KBM-7 (cell line): Measurements from ENCODE around the gene MAPK10.

ENCODE experiments used
- DNase-seq: peaks from one replicate; pipeline ENCODE4 v3.0.0-alpha.2; 2015
- in situ Hi-C: fragments of 300-500 bp; cut with MboI; formaldehyde crosslinking; loops from 2 replicates; pipeline ENCODE4 v1.14.3; 2020; ENCODE audit warnings: low sequenced_read_pairs, low pct_unique_long_range_greater_than_20kb, mixed read lengths

Gene MAPK10

DNA sequence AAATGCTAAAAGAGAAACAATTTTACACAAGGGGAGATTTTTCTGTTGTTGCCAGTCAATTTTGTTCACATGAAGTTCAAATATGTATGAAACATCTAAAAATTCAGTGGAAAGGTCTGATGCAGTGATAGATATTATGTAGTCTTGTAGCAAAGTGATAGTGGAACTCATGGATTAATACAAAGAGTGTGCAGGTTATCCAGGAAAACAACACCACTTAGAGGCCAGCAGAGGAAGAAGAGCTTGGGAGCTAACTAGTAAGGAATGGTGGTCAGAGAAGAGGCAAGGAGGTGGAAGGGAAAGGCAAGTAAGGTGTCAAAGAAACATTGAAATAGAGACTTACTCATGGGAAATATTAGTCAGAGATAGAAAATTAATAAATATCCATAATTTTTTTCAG lies 395.6 kb downstream of the MAPK10 start:
- in situ Hi-C loops = no loop called here
- no peak for DNase-seq

- DNase-seq = no peak
- in situ Hi-C loops = no loop called here
Measured at GRCh38 chr4:85963231-85963630, 396.6 kb downstream of the MAPK10 start.

- in situ Hi-C loops = no loop called here
- DNase-seq = no peak
Measured at GRCh38 chr4:85961887-85962286, 398.0 kb downstream of the MAPK10 start.

DNA sequence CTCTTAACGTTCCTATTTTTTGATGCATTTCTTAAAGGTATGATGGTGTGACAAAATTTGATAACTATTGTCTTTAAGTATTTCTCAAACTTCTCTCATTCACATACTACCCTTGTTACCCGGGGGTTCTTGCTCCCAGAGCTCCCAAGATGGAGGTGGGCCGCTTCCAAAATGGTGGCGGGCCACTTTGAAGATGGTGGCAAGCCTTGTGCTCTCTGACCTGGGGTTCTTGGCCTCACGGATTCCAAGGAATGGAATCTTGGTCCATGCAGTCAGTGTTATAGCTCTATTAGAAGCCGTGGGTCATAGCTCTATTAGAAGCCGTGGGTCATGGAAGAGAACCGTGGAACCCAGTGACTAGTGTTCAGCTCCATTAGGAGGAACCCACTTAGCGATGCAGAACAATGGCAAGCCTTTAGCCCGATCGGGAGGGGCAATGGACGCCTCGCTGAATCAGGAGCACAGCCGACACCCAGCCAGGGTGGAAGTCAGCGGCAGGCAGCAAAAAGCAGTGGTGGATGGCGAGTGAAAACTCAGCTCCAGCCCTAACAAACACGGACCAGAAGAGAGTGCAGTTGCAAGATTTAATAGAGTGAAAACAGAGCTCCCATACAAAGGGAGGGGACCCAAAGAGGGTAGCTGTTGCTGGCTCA lies 403.4 kb downstream of the MAPK10 start:
- DNase-seq = no peak
- in situ Hi-C loops = no loop called here

DNA sequence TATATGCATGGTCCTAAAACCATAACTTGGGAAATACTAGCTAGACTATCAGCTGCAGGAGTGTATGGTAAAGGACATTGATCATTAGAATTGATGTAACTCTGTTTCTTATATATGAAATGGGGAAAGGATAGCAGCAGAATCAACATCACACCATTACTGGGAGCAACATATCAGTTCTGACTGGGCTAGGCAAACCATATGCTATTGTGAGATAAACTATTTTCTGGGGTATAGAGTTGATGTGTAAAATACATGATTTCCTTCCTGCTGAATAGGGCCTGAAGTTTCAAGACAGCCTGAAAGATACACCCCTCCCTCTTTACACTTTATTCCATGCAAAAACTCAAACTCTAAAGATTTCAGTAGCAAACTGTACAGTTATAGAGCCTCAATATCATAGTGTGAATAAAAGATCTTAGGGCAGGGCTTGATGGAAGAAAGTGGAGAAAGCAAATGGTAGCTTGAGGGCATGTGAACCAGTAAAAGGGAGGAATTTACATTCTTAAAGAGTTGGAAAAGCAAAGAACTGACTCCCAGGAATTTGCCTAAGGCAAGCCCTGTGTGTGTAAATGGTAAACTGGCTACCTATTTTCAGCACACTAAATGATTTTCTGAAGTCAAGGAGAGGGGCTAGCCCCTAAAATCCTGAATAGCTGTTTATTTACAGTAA lies 404.1 kb downstream of the MAPK10 start:
- DNase-seq = no peak
- in situ Hi-C loops = no loop called here

DNA sequence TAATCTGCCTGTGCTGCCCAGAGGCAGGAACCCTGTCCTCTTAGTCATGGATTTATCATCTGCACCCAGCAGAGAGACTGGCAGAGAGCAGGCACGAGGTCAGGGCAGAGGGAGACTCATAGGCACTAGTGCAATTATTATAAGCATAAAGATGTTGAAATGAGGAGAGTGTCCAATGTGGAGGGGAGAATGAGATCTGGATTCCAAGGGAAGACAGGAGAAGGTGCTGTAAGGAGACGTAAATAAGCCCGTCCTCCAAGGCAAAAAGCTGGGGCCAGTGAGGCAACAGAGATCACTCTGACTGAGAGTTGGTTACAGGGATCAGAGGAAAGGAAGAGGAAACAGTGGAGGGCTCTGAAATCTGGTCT lies 406.2 kb downstream of the MAPK10 start:
- in situ Hi-C loops = no loop called here
- DNase-seq = no peak

- in situ Hi-C loops = no loop called here
Measured at GRCh38 chr4:85952972-85953650, 406.7 kb downstream of the MAPK10 start.

GRCh38 chr4:85952528-85952927 lies 407.3 kb downstream of the MAPK10 start:
- no peak for DNase-seq
- in situ Hi-C loops = no loop called here

More at GRCh38 chr4:85952972-85953650, 406.7 kb downstream of the MAPK10 start:
- DNase-seq = no peak

GRCh38 chr4:85951099-85951498 lies 408.8 kb downstream of the MAPK10 start:
- no peak for DNase-seq
- in situ Hi-C loops = no loop called here

DNA sequence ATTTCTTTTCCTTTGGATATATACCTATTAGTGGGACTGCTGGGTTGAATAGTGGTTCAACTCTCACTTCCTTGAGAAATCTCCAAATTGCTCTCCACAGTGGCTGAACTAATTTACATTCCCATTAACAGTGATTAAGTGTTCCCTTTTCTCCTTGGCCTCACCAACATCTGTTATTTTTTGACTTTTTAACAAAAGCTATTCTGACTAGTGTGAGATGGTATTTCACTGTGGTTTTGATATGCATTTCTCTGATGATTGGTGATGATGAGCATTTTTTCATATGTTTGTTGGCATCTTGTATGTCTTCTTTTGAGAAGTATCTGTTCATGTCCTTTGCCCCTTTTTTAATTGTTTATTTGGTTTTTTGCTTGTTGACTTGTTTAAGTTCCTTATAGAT lies 413.0 kb downstream of the MAPK10 start:
- no peak for DNase-seq
- in situ Hi-C loops = no loop called here

DNA sequence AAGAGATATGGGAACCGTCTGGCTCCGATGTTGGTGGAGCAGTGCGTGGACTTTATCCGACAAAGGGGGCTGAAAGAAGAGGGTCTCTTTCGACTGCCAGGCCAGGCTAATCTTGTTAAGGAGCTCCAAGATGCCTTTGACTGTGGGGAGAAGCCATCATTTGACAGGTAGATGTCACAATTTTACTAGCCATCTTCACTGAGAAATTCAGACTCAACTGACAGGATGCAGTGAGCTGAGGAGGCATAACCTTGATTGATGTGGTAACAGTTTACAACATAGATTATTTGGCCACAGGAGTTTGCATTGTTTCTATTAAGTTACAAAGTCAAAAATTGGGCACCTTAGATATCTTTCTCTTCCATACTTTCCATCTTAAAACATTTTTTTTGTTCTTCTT lies 417.7 kb downstream of the MAPK10 start:
- no peak for DNase-seq
- in situ Hi-C loops = no loop called here

- in situ Hi-C loops = no loop called here
- no peak for DNase-seq
Measured at GRCh38 chr4:85940151-85940550, 419.7 kb downstream of the MAPK10 start.
